Activated naive CD8-positive, alpha-beta T cell (primary cell): ENCODE measurements around the gene ANO3.
"Not testable (repeated sequence)": the region's sequence is repeated elsewhere in the genome, so short reads cannot be mapped to it uniquely, and the experiment has no call there.

ENCODE experiments used
- H3K27ac Mint-ChIP-seq: one replicate; pipeline ENCODE4 v1.8.0; 2021; ENCODE audit warnings: mixed read lengths
- H3K27me3 Mint-ChIP-seq: one replicate; pipeline ENCODE4 v1.8.0; 2021; ENCODE audit warnings: mixed read lengths
- H3K36me3 Mint-ChIP-seq: one replicate; pipeline ENCODE4 v1.8.0; 2021; ENCODE audit warnings: mixed read lengths
- H3K4me1 Mint-ChIP-seq: one replicate; pipeline ENCODE4 v1.8.0; 2021; ENCODE audit warnings: low read depth, mixed read lengths
- H3K4me3 Mint-ChIP-seq: one replicate; pipeline ENCODE4 v1.8.0; 2021; ENCODE audit warnings: mild to moderate bottlenecking, mixed read lengths
- H3K9me3 Mint-ChIP-seq: one replicate; pipeline ENCODE4 v1.8.0; 2021; ENCODE audit warnings: low read depth, mixed read lengths

Gene ANO3

GRCh38 chr11:26643314-26643713 lies 311.4 kb downstream of the ANO3 start:
- not testable (repeated sequence) for H3K27ac Mint-ChIP-seq, H3K4me1 Mint-ChIP-seq, H3K9me3 Mint-ChIP-seq, H3K4me3 Mint-ChIP-seq, H3K36me3 Mint-ChIP-seq, H3K27me3 Mint-ChIP-seq

- no peaks in the 10 kb centered on the region for H3K4me1 Mint-ChIP-seq
- H3K9me3 Mint-ChIP-seq: no peaks in the 10 kb centered on the region
- H3K4me3 Mint-ChIP-seq: no peak overlapping the region
- H3K36me3 Mint-ChIP-seq: no peaks in the 10 kb centered on the region
- no peaks in the 10 kb centered on the region for H3K27me3 Mint-ChIP-seq
- no peak overlapping the region for H3K27ac Mint-ChIP-seq
These were observed 318.0 kb downstream of the ANO3 start for GRCh38 chr11:26649884-26650283.

GRCh38 chr11:26651916-26652315 lies 320.0 kb downstream of the ANO3 start:
- no peak overlapping the region for H3K27ac Mint-ChIP-seq
- no peaks in the 10 kb centered on the region for H3K36me3 Mint-ChIP-seq
- no peaks in the 10 kb centered on the region for H3K4me1 Mint-ChIP-seq
- H3K9me3 Mint-ChIP-seq: no peaks in the 10 kb centered on the region
- no peaks in the 10 kb centered on the region for H3K27me3 Mint-ChIP-seq
- H3K4me3 Mint-ChIP-seq: no peak overlapping the region

GRCh38 chr11:26655287-26655686 lies 323.4 kb downstream of the ANO3 start:
- no peaks in the 10 kb centered on the region for H3K4me1 Mint-ChIP-seq
- no peak overlapping the region for H3K27ac Mint-ChIP-seq
- no peaks in the 10 kb centered on the region for H3K27me3 Mint-ChIP-seq
- H3K36me3 Mint-ChIP-seq: no peaks in the 10 kb centered on the region
- H3K4me3 Mint-ChIP-seq: no peak overlapping the region
- no peaks in the 10 kb centered on the region for H3K9me3 Mint-ChIP-seq

- Mint-ChIP-seq H3K36me3 (no peaks in the 10 kb centered on the region), H3K27ac (no peak overlapping the region), H3K4me1 (no peaks in the 10 kb centered on the region), H3K9me3 (peaks cover 4% of the 10 kb centered on the region), H3K4me3 (no peak overlapping the region), H3K27me3 (no peaks in the 10 kb centered on the region)
These were observed 331.0 kb downstream of the ANO3 start for GRCh38 chr11:26662916-26663315.

GRCh38 chr11:26665036-26665435 lies 333.1 kb downstream of the ANO3 start:
- Mint-ChIP-seq H3K27ac (no peak overlapping the region), H3K4me3 (no peak overlapping the region), H3K27me3 (no peaks in the 10 kb centered on the region), H3K4me1 (no peaks in the 10 kb centered on the region), H3K9me3 (peaks cover 4% of the 10 kb centered on the region), H3K36me3 (no peaks in the 10 kb centered on the region)

- Mint-ChIP-seq H3K9me3 (peaks cover 4% of the 10 kb centered on the region), H3K4me3 (no peak overlapping the region), H3K27me3 (no peaks in the 10 kb centered on the region), H3K27ac (no peak overlapping the region), H3K4me1 (no peaks in the 10 kb centered on the region), H3K36me3 (no peaks in the 10 kb centered on the region)
These were observed 334.0 kb downstream of the ANO3 start for GRCh38 chr11:26665946-26666345.

GRCh38 chr11:26675233-26675928 lies 343.5 kb downstream of the ANO3 start:
- Mint-ChIP-seq H3K4me3 (no peak overlapping the region), H3K9me3 (no peaks in the 10 kb centered on the region), H3K4me1 (no peaks in the 10 kb centered on the region), H3K27ac (no peak overlapping the region), H3K36me3 (no peaks in the 10 kb centered on the region), H3K27me3 (no peaks in the 10 kb centered on the region)

GRCh38 chr11:26676641-26677040 lies 344.7 kb downstream of the ANO3 start:
- H3K36me3 Mint-ChIP-seq: no peaks in the 10 kb centered on the region
- no peaks in the 10 kb centered on the region for H3K9me3 Mint-ChIP-seq
- no peaks in the 10 kb centered on the region for H3K27me3 Mint-ChIP-seq
- no peak overlapping the region for H3K27ac Mint-ChIP-seq
- no peaks in the 10 kb centered on the region for H3K4me1 Mint-ChIP-seq
- no peak overlapping the region for H3K4me3 Mint-ChIP-seq

GRCh38 chr11:26677566-26677965 lies 345.6 kb downstream of the ANO3 start:
- Mint-ChIP-seq H3K27me3 (no peaks in the 10 kb centered on the region), H3K4me1 (no peaks in the 10 kb centered on the region), H3K36me3 (no peaks in the 10 kb centered on the region), H3K9me3 (no peaks in the 10 kb centered on the region), H3K27ac (no peak overlapping the region), H3K4me3 (no peak overlapping the region)

- Mint-ChIP-seq H3K36me3 (no peaks in the 10 kb centered on the region), H3K4me1 (no peaks in the 10 kb centered on the region), H3K27ac (no peak overlapping the region), H3K9me3 (no peaks in the 10 kb centered on the region), H3K27me3 (no peaks in the 10 kb centered on the region), H3K4me3 (no peak overlapping the region)
These were observed 355.4 kb downstream of the ANO3 start for GRCh38 chr11:26687351-26687750.

GRCh38 chr11:26688701-26689100 lies 356.8 kb downstream of the ANO3 start:
- H3K27me3 Mint-ChIP-seq: no peaks in the 10 kb centered on the region
- no peak overlapping the region for H3K4me3 Mint-ChIP-seq
- no peaks in the 10 kb centered on the region for H3K4me1 Mint-ChIP-seq
- H3K27ac Mint-ChIP-seq: no peak overlapping the region
- no peaks in the 10 kb centered on the region for H3K36me3 Mint-ChIP-seq
- no peaks in the 10 kb centered on the region for H3K9me3 Mint-ChIP-seq

- no peaks in the 10 kb centered on the region for H3K36me3 Mint-ChIP-seq
These were observed 364.4 kb downstream of the ANO3 start for GRCh38 chr11:26696330-26696729.

GRCh38 chr11:26698224-26698623 lies 366.3 kb downstream of the ANO3 start:
- Mint-ChIP-seq H3K27me3 (no peaks in the 10 kb centered on the region), H3K4me3 (no peak overlapping the region), H3K36me3 (no peaks in the 10 kb centered on the region), H3K27ac (no peak overlapping the region), H3K9me3 (no peaks in the 10 kb centered on the region), H3K4me1 (no peaks in the 10 kb centered on the region)

More at GRCh38 chr11:26696330-26696729, 364.4 kb downstream of the ANO3 start:
- no peak overlapping the region for H3K4me3 Mint-ChIP-seq
- no peaks in the 10 kb centered on the region for H3K27me3 Mint-ChIP-seq
- no peaks in the 10 kb centered on the region for H3K4me1 Mint-ChIP-seq
- no peaks in the 10 kb centered on the region for H3K9me3 Mint-ChIP-seq
- H3K27ac Mint-ChIP-seq: no peak overlapping the region

GRCh38 chr11:26700574-26701235 lies 368.8 kb downstream of the ANO3 start:
- no peaks in the 10 kb centered on the region for H3K36me3 Mint-ChIP-seq
- no peaks in the 10 kb centered on the region for H3K4me1 Mint-ChIP-seq
- no peak overlapping the region for H3K27ac Mint-ChIP-seq
- no peaks in the 10 kb centered on the region for H3K9me3 Mint-ChIP-seq
- H3K27me3 Mint-ChIP-seq: no peaks in the 10 kb centered on the region
- H3K4me3 Mint-ChIP-seq: no peak overlapping the region

GRCh38 chr11:26702406-26702805 lies 370.5 kb downstream of the ANO3 start:
- Mint-ChIP-seq H3K9me3 (no peaks in the 10 kb centered on the region), H3K27ac (no peak overlapping the region), H3K4me1 (no peaks in the 10 kb centered on the region), H3K27me3 (no peaks in the 10 kb centered on the region), H3K4me3 (no peak overlapping the region), H3K36me3 (no peaks in the 10 kb centered on the region)
